Central memory CD4-positive, alpha-beta T cell (primary cell): ENCODE data around the gene MYADML2.

Experiments
- DNase-seq: peaks from one replicate; pipeline ENCODE4 v3.0.0; 2022

Gene MYADML2

GRCh38 chr17:81909966-81910839 is 36.8 kb downstream of the MYADML2 start:
- DNase-seq: no peak

- DNase-seq: no peak
Measured at GRCh38 chr17:81909231-81909630, 37.8 kb downstream of the MYADML2 start.

GRCh38 chr17:81908793-81909192 is 38.2 kb downstream of the MYADML2 start:
- DNase-seq: no peak

GRCh38 chr17:81907219-81908145 is 39.6 kb downstream of the MYADML2 start:
- DNase-seq: no peak

GRCh38 chr17:81906476-81907218 is 40.4 kb downstream of the MYADML2 start:
- DNase-seq: no peak

GRCh38 chr17:81905993-81906392 is 41.0 kb downstream of the MYADML2 start:
- no peak for DNase-seq

GRCh38 chr17:81905424-81905875 is 41.6 kb downstream of the MYADML2 start:
- DNase-seq: no peak

GRCh38 chr17:81904600-81905423 is 42.2 kb downstream of the MYADML2 start:
- DNase-seq: no peak

GRCh38 chr17:81903896-81904599 is 43.0 kb downstream of the MYADML2 start:
- DNase-seq: no peak

GRCh38 chr17:81903415-81903831 is 43.6 kb downstream of the MYADML2 start:
- no peak for DNase-seq

GRCh38 chr17:81902653-81903414 is 44.2 kb downstream of the MYADML2 start:
- no peak for DNase-seq

- no peak for DNase-seq
Measured at GRCh38 chr17:81902023-81902652, 44.9 kb downstream of the MYADML2 start, which contains the start of gene NPB. NPB (plus strand) TSS chr17:81902238; CDS start chr17:81902278, 40 bp downstream.

GRCh38 chr17:81901167-81902022 is 45.6 kb downstream of the MYADML2 start:
- no peak for DNase-seq

- DNase-seq: no peak
Measured at GRCh38 chr17:81900181-81900820, 46.7 kb downstream of the MYADML2 start.

GRCh38 chr17:81899514-81900166 is 47.4 kb downstream of the MYADML2 start:
- DNase-seq: no peak

GRCh38 chr17:81898885-81899284 is 48.1 kb downstream of the MYADML2 start:
- no peak for DNase-seq

- DNase-seq: no peak
Measured at GRCh38 chr17:81898029-81898866, 48.8 kb downstream of the MYADML2 start.
